ENCODE measurements around the gene LRCH1.

- TF ChIP-seq, protein P1, sequence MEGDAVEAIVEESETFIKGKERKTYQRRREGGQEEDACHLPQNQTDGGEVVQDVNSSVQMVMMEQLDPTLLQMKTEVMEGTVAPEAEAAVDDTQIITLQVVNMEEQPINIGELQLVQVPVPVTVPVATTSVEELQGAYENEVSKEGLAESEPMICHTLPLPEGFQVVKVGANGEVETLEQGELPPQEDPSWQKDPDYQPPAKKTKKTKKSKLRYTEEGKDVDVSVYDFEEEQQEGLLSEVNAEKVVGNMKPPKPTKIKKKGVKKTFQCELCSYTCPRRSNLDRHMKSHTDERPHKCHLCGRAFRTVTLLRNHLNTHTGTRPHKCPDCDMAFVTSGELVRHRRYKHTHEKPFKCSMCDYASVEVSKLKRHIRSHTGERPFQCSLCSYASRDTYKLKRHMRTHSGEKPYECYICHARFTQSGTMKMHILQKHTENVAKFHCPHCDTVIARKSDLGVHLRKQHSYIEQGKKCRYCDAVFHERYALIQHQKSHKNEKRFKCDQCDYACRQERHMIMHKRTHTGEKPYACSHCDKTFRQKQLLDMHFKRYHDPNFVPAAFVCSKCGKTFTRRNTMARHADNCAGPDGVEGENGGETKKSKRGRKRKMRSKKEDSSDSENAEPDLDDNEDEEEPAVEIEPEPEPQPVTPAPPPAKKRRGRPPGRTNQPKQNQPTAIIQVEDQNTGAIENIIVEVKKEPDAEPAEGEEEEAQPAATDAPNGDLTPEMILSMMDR (IDR thresholded peaks at IDR 0.05) = no peak
- no peak for TF ChIP-seq POLR2A (IDR thresholded peaks at IDR 0.05)
Measured at GRCh38 chr13:46578590-46578975, 25.6 kb downstream of the LRCH1 start.
